ENCODE results near the gene SIVA1. TPM values are rescaled to one million over a fixed set of nuclear protein-coding genes. Genes with fewer than 3 reads are reported as not detected.

The SIVA1 gene
- total and polyA plus RNA-seq, 2 of the 4 experiments (the other 2 are of a cell fraction): 166 to 184 TPM

- Histone ChIP-seq H4K8ac (ENCODE audit: low read depth in 2 of 2, low read length in 2 of 2) (no peak overlapping the region), H3K14ac (replicated peaks; ENCODE audit: low read depth, low read length) (no peak overlapping the region), H3K4me3 (ENCODE audit: insufficient read depth, low read depth, low read length) (no peak overlapping the region), H3K9me3 (ENCODE audit: control insufficient read depth, insufficient read depth, low read length) (no peaks in the 10 kb centered on the region), H3K4me2 (ENCODE audit: low read depth, low read length) (no peak overlapping the region), H2AFZ (replicated peaks; ENCODE audit: low read length, poor library complexity) (no peak overlapping the region), H2BK20ac (ENCODE audit: low read depth, low read length) (no peak overlapping the region), H2BK15ac (ENCODE audit: low read depth, low read length) (no peak overlapping the region; the same call in 2 of the 3 replicates), H3K79me1 (ENCODE audit: low read depth in 1 of 2, low read length in 2 of 2) (no peaks in the 10 kb centered on the region), H2AK9ac (replicated peaks; ENCODE audit: low read depth, low read length, poor library complexity) (no peak overlapping the region), H3K4me1 (ENCODE audit: control insufficient read depth, insufficient read depth, low read length) (peaks cover 25% of the 10 kb centered on the region), H2BK120ac (ENCODE audit: low read depth, low read length) (no peak overlapping the region), H3K23ac (ENCODE audit: low read depth, low read length) (no peak overlapping the region), H3K18ac (ENCODE audit: low read depth, low read length) (no peak overlapping the region), H4K5ac (ENCODE audit: low read depth, low read length) (no peak overlapping the region), H2BK5ac (ENCODE audit: low read depth, low read length, poor library complexity, severe bottlenecking) (no peak overlapping the region), H3K56ac (ENCODE audit: extremely low read depth, insufficient read depth, low read length) (no peak overlapping the region), H3K36me3 (ENCODE audit: control insufficient read depth, insufficient read depth, low read length) (peaks cover 13% of the 10 kb centered on the region), H3K4ac (ENCODE audit: low read depth, low read length) (no peak overlapping the region), H4K20me1 (ENCODE audit: insufficient read depth, low read length) (no peaks in the 10 kb centered on the region), H3K27ac (ENCODE audit: insufficient read depth, low read length) (no peak overlapping the region), H3K9ac (ENCODE audit: low read depth, low read length) (no peak overlapping the region), H2AK5ac (ENCODE audit: low read depth, low read length) (peak overlapping the region; percentile 16; the same call in 1 of the 2 replicates), H3K9me1 (ENCODE audit: insufficient read depth, low read length) (peaks cover 22% of the 10 kb centered on the region), H4K91ac (ENCODE audit: insufficient read depth, low read depth, low read length) (no peak overlapping the region), H3K27me3 (ENCODE audit: control insufficient read depth, insufficient read depth, low read length) (no peaks in the 10 kb centered on the region)
- POLR2A ChIA-PET (ENCODE audit: unreplicated experiment): no interaction called here
- intact Hi-C loops (cut with micrococcal nuclease) (no loop called here), dilution Hi-C loops (cut with HindIII; ENCODE audit: low sequenced_read_pairs, unreplicated experiment) (no loop called here), in situ Hi-C loops (cut with MboI; ENCODE audit: low sequenced_read_pairs) (no loop called here)
- TF ChIP-seq USF2 (IDR thresholded peaks at IDR 0.05; ENCODE audit: low read depth, low read length) (no peak), CTCF (conservative IDR thresholded peaks at IDR 0.05; ENCODE audit: low read depth, low read length) (no peak), RCOR1 (IDR thresholded peaks at IDR 0.05; ENCODE audit: insufficient replicate concordance, low read length) (no peak)
- no TSS peak for BruUV-seq (replicated peaks)
- no peak for DNase-seq
- WGBS, 2 experiments (ENCODE audit: extremely low coverage in 2 of 2, insufficient read length in 1 of 2): no CpG with 5 or more reads among the region's 10 CpGs
- CTCF ChIA-PET: no interaction called here
- no peak for ATAC-seq (ENCODE audit: low read depth)
Observed at GRCh38 chr14:104744484-104744883, 8.5 kb upstream of the SIVA1 start.
